HG02642 (cell line): ENCODE results near the gene TMTC1.

ENCODE experiments used
- ATAC-seq: cut with Tn5 transposase; IDR thresholded peaks from one replicate; pipeline ENCODE4 v1.9.1; 2021; ENCODE audit warnings: mild to moderate bottlenecking; ENCODE audit not compliant: unreplicated experiment, poor library complexity

TMTC1 gene

DNA sequence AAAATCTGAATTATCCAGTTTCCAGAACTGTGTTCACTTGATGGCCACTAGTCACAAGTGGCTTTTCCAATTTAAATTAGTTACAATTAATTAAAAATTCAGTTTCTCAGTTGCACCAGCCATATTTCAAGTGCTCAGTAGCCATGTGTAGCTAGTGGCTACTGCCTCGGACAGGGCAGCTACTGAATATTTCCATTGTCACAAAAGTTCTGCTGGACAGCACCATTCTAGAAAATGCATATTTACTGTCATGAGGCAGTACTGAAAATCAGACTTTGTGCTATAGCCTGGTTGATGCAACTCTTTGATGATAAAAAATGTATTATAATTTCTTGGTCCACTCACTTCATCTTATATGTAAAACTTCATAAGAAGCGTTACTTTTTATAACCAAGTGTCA is 274.8 kb downstream of the TMTC1 start:
- no peak for ATAC-seq

DNA sequence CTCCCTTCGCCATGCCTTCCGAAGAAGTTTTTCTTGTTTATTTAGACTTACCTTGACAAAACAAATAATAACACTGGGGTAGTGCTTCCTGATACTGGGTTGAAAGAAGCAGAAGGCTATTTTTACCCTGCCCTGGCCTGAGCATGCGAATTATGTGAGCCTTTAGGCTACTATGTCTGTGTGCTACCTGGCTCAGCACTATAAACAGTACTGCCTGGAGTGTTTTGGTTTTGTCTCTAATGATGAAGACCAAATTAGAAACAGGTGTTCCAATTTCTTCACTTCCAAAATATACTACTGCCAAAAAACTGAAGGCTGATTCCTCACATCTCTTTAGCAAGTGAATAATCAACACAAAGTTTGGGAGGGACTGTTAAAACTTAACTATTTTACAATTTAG is 278.6 kb downstream of the TMTC1 start:
- no peak for ATAC-seq

DNA sequence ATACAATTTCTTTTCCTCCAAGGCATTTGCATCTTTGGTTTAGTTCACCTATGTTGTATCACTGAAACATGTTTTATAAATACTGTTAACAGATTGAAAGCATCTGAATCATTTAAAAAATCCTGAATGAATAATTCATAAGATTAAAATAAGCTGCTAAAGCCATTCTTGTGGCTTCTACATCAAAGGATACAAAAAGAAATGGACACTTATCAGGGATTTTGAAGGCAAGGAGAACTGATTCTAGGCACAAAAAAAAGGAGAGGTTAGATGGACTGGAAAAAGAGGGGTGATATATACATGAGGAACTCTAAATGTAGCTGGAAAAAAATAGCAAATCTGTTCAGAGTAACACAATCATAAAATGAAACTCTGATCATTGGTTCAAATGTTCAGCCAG is 280.5 kb downstream of the TMTC1 start:
- ATAC-seq, result no peak

DNA sequence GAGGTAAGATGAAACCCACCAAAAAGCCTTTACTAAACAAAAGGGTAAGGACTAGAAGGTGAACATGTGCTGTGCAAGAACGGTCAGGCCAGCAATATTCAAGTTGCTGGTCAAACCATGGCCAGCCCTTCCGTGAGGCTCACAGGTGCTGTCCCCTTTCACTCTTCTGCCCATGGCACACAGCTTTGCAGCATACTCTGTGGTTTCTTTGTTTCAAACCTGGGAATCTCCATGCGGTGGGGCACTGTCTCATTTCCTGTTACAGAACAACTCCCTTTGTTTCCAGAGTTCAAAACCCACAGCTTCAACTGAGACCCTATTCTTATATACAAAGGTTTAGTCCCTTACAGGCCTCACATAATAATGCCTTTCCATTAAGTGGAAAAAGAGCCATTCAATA is 284.5 kb downstream of the TMTC1 start:
- no peak for ATAC-seq

DNA sequence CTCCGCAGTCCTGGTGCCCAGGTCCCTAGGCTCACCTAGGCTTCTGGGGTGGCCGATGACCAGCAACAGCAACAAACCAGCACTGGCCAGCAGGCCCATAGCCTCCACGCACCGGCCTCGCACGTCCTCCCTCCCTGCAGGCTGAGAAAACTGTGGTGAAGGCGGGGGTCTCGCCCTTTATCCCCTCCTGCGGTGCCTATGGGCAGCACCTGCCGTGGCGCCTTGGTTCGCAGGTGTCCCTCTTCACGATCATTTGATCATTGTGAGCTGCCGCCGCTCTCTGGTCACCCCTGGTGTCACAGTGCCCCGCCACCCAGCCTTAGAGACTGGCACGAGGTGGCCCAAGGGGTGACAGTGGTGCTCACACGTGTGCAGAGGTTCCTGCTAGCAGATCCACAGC is 286.2 kb downstream of the TMTC1 start, which contains the start of gene OVCH1:
TSS of gene OVCH1 (minus strand) at position 99 of the 400 bp plus-strand sequence. CDS start at position 99, 0 bp downstream.
- ATAC-seq, result no peak

DNA sequence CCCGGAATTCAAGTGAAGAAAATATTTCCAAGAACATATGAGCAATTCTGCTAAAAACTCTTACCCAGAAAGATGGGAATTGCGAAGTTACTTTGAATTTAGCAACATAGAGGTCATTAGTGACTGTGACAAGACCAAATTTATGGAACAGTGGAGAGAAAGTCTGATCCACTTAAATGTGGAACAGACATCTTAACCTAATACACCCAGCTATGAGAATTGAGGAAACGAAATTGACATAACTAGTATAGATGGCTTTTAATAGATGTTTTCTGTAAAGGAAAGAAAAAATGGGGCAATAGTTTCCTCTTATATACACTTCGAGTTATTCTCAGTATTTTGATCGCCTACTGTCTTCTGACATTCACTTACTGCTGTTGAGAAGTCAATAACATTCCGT is 290.9 kb downstream of the TMTC1 start:
- no peak for ATAC-seq

DNA sequence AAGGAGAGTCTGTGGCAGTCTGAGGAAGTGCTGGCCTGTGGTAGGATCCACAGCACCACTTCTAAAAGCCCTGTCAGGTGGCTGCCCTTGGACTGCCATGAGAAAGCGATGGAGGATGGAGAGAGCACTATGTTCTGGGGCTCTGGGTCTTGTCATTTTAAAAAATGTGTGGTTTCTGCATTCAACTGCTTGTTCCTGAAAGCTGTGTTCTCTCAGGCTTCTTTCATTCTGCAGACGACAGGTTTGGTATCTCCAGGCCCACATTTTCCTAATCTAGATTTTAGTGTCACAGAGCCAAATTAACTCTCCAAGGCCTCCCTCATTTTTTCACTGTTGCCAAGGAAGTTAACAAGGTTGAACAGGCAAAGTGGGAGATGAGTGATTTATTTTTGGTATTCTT is 296.8 kb downstream of the TMTC1 start:
- ATAC-seq, result no peak

DNA sequence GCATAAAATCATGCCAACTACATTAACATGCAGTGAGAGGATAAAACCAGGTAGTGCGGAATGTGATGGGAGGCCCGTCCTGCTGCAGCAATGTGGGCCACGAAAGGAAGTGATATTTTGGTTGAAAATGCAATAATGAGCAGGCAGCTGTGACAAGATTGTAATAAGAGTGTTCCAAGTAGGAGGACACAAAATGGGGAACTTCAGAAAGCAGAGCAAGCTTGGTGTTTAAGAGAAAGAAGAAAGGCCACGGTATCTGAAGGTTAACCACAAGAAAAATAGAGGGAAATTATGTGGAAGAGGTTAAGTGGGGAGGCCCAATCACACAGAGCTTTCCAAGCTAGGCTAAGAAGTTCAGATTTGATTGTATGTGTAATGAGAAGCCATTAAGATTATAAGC is 320.5 kb downstream of the TMTC1 start:
- ATAC-seq, result no peak

DNA sequence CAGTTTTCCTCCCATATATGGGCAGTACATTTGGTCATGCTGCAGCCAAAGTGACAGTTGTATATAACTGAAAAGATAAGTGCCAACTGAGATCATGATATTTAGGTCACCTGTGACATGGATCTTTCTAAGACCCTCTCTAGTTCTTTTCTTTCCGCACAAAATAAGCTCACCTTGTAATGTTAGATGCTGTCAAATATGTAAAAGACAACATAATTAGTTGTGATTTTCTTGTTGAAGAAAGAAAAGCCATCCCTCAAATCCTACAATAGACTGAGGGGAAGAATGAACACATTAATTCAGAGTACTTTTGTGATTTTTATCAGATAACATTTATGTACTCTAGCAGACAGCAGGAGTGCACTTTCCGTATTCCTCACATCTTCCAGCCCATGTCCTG is 323.7 kb downstream of the TMTC1 start:
- no peak for ATAC-seq

DNA sequence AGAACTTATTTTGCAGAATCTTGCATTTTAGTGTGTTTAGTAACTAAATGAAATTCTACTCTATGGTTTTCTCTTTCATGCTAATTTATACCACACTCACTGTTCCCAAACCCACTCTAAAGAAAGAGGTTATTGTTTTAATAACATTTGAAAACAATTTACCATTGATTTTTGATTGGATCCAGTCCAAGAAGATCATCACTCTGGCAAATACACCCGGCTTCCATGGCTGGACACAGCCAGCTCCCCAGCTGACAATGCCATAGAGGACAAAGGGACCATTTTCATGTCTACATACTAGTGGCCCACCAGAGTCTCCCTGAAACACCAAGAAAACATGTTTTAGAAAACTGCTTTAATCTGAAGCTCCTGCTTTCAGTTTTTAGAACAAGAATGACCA is 328.7 kb downstream of the TMTC1 start:
- ATAC-seq, result no peak

DNA sequence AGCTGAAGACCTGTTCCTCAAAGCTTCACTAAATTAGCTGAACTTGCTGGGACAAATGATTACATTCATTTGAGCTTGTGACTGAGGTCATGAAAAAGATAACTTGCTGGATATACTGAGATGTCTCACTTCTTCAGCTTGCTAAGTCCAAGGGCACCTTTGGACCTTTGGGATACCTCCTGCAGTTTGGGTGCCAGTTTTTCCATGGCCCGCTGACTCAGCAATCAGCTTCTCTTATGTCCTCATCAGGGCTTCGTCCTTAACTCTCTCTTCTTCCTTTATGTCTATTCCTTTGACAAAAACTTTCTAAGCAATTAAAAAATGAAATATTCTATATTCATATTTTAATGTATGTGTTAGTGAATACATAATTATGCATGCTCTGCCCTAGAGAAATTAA is 331.9 kb downstream of the TMTC1 start:
- ATAC-seq, result no peak
